GM18951 (cell line): Measurements from ENCODE around the gene LARP1.

Experiments
- POLR2A ChIP-seq: IDR thresholded peaks from 4 replicates; pipeline ENCODE4 v1.6.1; 2011; ENCODE audit warnings: mild to moderate bottlenecking; ENCODE audit not compliant: insufficient read length, insufficient read depth; ENCODE audit errors: extremely low read depth
- in situ Hi-C: fragments of 300-500 bp; cut with MboI; formaldehyde crosslinking; loops from one replicate; pipeline ENCODE4 v1.12.0; 2022; ENCODE audit warnings: low sequenced_read_pairs, mixed read lengths, inconsistent platforms; ENCODE audit not compliant: unreplicated experiment

Gene LARP1

DNA sequence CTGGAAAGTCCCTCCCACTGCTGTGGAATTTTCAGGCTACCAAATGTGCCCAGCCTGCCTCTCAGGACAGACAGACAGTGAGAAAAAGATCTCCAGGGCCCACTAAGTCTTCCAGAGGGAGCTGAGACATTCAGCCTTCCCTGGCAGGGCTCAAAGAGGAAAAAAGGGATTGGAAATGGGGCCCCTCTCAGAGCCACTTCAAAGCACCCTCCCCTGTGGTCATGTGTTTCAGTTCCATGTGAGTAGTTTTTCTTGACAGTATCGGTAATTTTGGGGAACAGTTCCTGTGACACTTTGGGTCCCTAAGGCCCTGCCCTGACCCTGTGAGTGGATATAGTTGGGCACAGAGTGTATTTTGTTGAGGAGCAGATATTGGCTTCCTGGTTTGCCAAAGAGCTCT is 25.0 kb downstream of the LARP1 start:
- in situ Hi-C loops = no loop called here
- TF ChIP-seq POLR2A = no peak

DNA sequence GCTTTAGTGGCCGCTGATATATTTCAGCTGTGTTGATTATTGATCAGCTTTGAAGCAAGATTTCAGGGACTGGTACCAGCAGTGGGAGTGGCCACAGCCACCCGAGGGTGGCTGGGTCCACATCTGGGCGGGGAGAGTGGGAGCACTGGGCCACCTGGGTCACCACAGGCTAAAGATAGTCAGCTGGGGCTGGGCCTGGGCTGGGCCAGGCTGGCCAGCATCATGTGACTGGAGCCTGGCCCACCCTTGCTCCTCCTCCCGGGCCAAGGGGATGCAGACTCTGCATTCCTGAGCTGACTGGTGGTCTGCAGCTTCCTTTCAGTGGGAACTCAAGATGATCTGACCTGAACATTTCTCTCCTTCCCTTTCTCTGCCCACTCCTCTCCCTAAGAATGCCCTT is 27.1 kb downstream of the LARP1 start:
- TF ChIP-seq POLR2A = no peak
- in situ Hi-C loops = no loop called here

DNA sequence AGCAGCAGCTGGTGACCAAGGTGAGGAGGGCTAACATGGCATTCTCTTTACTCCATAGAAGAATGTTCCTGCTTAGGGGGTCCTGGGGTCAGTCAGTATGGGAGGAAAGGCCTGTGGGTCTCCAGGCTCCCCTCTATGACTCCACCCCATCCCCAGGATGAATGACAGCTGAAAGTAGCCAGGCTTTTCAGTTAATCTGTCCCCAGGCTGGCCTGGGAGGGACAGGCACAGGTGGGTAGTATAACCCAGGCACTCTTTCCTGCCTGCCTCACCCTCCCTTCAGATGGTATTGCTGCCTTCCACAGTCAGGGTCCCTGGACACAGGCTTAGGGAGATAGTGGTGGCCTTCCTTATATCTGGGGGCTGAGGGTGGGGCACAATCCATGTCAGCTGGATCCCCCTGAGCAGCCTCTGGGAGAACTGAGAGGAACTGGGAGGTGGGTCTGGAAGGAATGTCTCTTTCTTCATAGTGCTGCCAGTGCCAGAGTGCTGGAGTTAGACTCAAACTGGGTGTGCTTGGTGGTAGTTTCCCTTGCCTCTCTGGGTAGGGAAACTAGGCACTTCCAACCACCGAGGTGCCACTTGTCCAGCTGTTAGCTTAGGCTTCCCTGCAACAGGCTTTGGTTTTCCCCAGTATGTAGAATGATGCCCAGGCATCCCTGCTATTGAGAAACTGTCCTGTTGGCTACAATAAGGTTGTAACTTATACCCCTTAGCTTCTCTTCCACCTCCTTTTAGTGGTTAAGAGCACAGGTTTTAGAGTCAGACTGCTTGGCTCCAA is 27.8 kb downstream of the LARP1 start:
- in situ Hi-C loops = no loop called here
- no peak for TF ChIP-seq POLR2A

DNA sequence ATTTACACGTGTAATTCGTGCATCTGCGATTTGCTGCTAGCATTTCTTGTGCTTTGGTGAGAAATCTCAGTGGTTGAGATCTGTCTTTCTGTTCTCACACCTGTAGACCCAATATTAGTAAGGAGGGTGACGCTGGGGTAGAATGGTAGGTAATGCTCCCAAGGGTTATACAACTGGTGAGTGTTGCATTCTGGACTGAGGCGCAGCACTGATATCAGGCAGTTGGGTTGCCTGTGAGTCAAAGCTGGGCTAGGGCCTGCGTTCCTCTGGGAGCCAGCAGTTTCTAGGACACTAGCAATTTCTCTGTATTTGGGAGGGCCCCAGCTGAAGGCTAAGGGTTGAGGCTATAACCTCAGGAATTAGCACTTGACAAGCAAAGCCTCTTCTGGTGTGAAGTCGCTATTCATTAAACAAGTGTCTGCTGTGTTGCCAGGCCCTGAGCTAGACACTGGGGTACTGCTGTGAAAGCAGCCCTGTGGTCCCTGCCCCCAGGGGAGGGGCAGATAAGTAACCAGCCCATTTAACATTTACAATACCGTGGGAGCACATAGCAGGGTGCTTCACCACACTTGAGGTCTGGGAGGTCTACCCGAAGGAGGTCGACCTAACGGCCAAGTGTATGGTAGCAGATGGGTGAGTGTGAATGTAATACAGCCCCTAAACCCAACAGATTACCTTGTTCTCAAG is 28.7 kb downstream of the LARP1 start:
- in situ Hi-C loops = no loop called here

DNA sequence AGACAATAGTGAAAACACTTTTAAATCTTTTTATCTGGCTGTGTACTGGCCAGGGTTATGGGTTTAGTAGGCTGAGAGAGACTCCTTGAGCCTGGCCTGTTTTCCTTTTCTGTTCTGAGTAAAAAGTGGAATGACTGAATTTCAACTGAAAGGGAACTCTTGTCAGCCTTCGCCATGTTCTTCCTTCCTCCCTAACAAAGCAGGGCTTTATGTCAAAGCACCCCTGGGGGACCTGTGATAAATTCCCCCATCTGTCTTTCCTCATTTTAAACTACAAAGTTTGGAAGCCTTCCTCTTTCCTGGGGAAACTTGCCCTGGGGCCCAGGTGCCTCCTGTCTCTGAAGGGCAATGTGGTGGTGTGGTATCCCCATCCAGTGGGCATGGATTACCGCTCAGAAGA is 29.7 kb downstream of the LARP1 start:
- no peak for TF ChIP-seq POLR2A
- in situ Hi-C loops = no loop called here

More for the DNA sequence above, 28.7 kb downstream of the LARP1 start:
- TF ChIP-seq POLR2A = no peak

DNA sequence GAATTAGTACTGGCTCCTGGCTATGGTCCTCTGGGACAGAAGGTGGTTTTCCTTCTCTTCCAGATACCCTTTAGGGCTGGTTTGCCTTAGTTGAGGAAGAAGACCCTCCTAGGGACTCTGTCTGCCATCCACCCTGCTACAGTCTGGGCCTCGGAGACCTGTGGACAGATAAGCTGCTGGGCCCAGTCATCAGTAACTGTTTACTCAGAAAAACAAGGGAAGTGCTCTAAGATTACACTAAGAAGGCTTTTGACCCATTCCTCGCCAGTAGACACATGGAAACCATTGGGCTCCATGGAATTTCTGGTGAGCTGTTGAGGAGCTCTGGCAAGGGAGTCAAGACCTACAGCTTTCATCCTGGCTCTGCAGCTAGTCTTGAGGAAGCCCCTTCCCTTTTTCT is 31.2 kb downstream of the LARP1 start:
- in situ Hi-C loops = no loop called here

DNA sequence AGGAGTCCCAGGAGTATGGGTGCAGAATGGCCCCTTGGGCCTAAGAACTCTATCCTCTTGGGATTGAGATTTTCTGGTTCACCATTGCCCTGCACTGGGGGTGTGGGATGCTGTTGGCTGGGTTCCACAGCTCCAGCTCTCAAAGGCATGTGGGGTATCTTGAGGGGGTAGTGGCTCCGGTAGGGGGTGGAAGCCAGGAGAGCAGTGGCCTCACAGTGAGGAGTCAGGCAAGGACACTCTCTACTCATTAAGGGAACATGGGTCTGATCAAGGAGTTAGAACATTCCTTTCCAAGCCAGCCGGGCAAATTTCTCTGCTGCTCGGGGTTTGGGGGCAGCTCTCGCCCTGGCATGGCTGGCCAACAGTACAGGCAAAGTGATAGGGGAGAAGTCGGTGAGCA is 33.0 kb downstream of the LARP1 start:
- in situ Hi-C loops = no loop called here
- no peak for TF ChIP-seq POLR2A

More for the DNA sequence above, 31.2 kb downstream of the LARP1 start:
- TF ChIP-seq POLR2A = no peak

DNA sequence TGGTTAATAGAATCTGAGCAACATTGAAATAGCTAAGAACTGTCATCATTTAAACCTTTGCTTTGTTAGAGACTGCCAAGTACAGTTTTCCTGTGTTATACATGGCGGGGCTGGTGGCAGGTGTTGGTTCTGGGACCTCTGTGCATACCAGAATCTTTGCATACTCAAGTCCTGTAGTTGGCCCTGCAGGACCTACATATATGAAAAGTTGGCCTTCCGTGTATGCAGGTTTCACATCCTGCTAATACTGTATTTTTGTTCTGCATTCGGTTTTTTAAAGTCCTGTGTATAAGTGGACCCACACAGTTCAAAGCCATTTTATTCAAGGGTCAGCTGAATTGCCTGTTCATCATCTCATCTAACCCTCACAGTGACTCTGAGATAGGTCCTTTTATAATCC is 36.4 kb downstream of the LARP1 start:
- in situ Hi-C loops = no loop called here
- TF ChIP-seq POLR2A = no peak

DNA sequence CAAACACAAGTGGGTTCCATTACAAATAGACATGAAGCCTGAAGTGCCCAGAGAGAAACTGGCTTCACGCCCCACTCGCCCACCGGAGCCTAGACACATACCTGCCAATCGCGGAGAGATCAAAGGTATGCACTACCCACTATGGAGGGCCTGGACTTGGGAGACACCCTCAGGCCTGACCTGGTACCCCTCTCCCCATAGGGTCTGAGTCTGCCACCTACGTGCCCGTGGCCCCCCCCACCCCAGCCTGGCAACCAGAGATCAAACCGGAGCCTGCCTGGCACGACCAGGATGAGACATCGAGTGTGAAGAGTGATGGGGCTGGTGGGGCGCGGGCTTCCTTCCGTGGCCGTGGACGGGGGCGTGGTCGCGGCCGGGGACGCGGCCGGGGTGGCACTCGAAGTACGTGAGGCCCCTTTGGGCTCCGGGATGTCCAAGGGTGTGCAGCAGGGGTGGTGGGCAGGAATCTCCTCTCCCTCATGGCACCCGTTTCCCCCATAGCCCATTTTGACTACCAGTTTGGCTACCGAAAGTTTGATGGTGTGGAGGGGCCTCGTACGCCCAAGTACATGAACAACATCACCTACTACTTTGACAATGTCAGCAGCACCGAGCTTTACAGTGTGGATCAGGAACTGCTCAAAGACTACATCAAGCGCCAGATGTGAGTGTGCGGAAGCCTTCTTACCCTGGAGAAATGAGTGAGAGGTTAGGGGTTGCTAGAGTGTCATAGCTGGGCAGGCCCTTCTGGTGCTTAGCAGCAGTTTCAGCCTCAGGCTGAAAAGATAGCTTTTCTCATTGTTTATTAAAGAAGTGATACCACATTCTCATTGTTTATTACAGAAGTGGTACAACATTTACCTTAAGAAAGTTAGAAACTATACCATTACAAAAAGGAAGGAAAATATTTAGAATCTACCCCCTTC is 38.7 kb downstream of the LARP1 start:
- TF ChIP-seq POLR2A = no peak
- in situ Hi-C loops = no loop called here

DNA sequence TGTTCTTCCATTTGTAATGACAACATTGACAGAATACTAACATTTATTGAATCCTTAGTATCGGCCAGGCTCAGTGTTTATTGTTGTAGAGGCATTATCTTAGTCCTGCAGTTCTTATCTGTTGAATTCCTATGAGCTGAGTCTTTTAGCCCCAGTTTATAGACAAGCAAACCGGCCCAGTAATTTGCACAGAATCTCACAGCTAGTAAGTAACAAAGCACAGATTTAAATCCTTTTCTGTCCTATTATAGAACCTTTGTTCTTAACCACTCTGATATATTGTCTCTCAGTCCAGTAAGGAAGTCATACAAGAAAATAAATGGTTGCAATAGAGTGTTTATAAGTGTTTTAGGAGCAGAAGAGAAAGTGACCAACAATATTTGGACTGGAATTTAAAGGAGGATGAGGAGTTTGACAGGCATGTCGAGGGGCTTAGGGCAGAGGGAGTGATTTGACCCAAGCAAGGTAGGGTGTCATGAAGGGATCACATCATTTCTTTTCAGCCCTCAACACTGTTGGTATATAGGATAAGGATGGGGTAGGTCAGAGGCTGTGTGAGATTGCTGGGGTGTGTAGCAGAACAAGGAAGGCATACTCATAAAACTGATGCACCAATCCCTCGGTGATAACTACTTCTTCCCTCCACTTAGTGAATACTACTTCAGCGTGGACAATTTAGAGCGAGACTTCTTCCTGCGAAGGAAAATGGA is 39.5 kb downstream of the LARP1 start:
- no peak for TF ChIP-seq POLR2A
- in situ Hi-C loops = no loop called here

DNA sequence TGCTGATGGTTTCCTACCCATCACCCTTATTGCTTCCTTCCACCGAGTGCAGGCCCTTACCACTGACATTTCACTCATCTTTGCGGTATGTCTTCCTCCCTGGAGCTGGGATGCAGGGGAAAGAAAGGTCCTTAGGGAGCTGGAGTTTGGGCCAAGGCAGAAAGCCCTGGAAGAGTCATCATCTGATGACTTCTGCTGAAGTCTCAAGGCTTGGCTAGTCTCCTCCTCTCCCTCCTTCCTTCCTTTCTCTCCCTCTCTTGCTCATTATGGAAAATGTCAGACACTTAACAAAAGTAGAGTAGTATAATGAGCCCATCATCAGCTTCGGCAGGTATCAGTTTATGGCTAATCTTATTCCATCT is 40.0 kb downstream of the LARP1 start:
- TF ChIP-seq POLR2A = no peak
- in situ Hi-C loops = no loop called here

DNA sequence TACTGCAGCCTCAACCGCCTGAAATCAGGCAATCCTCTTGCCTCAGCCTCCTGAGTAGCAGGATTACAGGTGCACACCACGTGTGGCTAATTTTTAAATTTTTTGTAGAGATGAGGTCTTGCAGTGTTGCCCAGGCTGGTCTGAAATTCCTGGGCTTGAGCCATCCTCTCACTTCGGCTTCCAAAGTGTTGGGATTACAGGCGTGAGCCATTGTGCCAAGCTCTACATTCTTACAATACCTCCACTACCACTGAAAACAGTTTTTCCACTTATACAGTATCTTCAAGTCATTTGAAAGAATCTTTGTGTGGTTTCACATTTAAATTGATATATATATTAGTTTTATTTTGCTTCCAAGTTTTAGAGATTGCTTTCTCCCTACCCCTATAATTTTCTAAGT is 42.6 kb downstream of the LARP1 start:
- no peak for TF ChIP-seq POLR2A
- in situ Hi-C loops = no loop called here

DNA sequence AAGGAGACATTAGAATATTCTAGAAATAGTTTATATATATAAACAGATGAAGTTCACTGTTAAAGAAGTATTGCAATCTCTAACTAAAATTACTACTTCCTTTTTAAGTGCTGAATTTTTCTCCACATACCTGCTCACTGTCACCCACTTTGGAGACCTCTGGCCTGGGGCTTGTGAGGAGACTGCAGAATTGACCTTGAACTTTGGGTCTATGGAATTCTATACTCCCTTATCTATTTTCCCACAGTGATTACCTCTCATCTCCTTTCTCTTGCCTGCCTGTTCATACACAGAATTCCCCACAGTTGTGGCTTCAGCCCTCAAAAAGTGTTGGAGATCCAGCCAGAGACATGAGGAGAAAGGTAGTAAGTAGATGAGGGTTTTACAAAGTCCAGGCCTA is 45.4 kb downstream of the LARP1 start:
- TF ChIP-seq POLR2A = no peak
- in situ Hi-C loops = loop anchor here (10.0 kb wide), 1 partner anchor 146 kb away; no protein-coding TSS in a partner anchor
